NT2/D1 (cell line): Measurements from ENCODE around the gene ZFP69B.
"Not testable (repeated sequence)": the region's sequence is repeated elsewhere in the genome, so short reads cannot be mapped to it uniquely, and the experiment has no call there.

Source experiments
- SUZ12 ChIP-seq: IDR thresholded peaks from 2 replicates; pipeline ENCODE4 v1.6.1; 2011; ENCODE audit not compliant: insufficient read length, insufficient read depth; ENCODE audit errors: extremely low read depth
- YY1 ChIP-seq: IDR thresholded peaks from 2 replicates; pipeline ENCODE4 v1.6.1; 2011; ENCODE audit not compliant: insufficient read length, insufficient read depth
- ZNF274 ChIP-seq: IDR thresholded peaks from 2 replicates; pipeline ENCODE4 v1.6.1; 2011; ENCODE audit warnings: mild to moderate bottlenecking, low read depth, low read length

- not testable (repeated sequence) for TF ChIP-seq YY1, ZNF274, SUZ12
These were observed 52.4 kb downstream of the ZFP69B start for GRCh38 chr1:40502651-40503050.
